Neuronal stem cell (in vitro differentiated cells): ENCODE measurements around the gene ATP2B1.

Source experiments
- DNase-seq: peaks from one replicate; pipeline ENCODE4 v3.0.0-alpha.2; 2013; ENCODE audit warnings: low spot score
- H2AFZ ChIP-seq: one replicate; pipeline ENCODE4 v1.6.1; 2013; ENCODE audit warnings: mild to moderate bottlenecking, low read length, inconsistent platforms
- H2AK5ac ChIP-seq: 2 replicates; pipeline ENCODE4 v1.6.1; 2013; ENCODE audit warnings: low read depth, mild to moderate bottlenecking, inconsistent platforms, low read length, moderate library complexity, mixed read lengths
- H2BK120ac ChIP-seq: 2 replicates; pipeline ENCODE4 v1.6.1; 2013; ENCODE audit warnings: low read depth, mild to moderate bottlenecking, inconsistent platforms, low read length, moderate library complexity, mixed read lengths
- H2BK12ac ChIP-seq: one replicate; pipeline ENCODE4 v1.6.1; 2013; ENCODE audit warnings: low read length, inconsistent platforms
- H2BK15ac ChIP-seq: 2 replicates; pipeline ENCODE4 v1.6.1; 2013; ENCODE audit warnings: mild to moderate bottlenecking, low read length, inconsistent platforms, mixed read lengths
- H2BK5ac ChIP-seq: one replicate; pipeline ENCODE4 v1.6.1; 2013; ENCODE audit warnings: inconsistent platforms, mild to moderate bottlenecking, low read length, moderate library complexity
- H3K14ac ChIP-seq: one replicate; pipeline ENCODE4 v1.6.1; 2013; ENCODE audit warnings: low read length, inconsistent platforms
- H3K18ac ChIP-seq: 2 replicates; pipeline ENCODE4 v1.6.1; 2013; ENCODE audit warnings: low read length, inconsistent platforms
- H3K23ac ChIP-seq: 2 replicates; pipeline ENCODE4 v1.6.1; 2013; ENCODE audit warnings: low read depth, mild to moderate bottlenecking, mixed read lengths, low read length, inconsistent platforms; ENCODE audit not compliant: poor library complexity
- H3K27ac ChIP-seq: replicated peaks from 3 replicates; pipeline ENCODE4 v1.5.1; 2013; ENCODE audit warnings: low read length, inconsistent platforms
- H3K27me3 ChIP-seq, 3 experiments: 2 replicates each; pipeline ENCODE4 v1.6.1; 2013; ENCODE audit warnings: low read length in 3 of 3, mild to moderate bottlenecking in 2 of 3, inconsistent platforms in 1 of 3, low read depth in 1 of 3, mixed read lengths in 1 of 3, moderate library complexity in 1 of 3; ENCODE audit not compliant: control insufficient read depth in 3 of 3, insufficient read depth in 3 of 3
- H3K36me3 ChIP-seq, 2 donors: replicated peaks in 1 of 2; 2 replicates each; pipeline ENCODE4 v1.6.1; 2013; ENCODE audit warnings: low read length in 2 of 2; ENCODE audit not compliant: control insufficient read depth in 2 of 2, insufficient read depth in 2 of 2
- H3K4ac ChIP-seq: 2 replicates; pipeline ENCODE4 v1.6.1; 2013; ENCODE audit warnings: inconsistent platforms, mild to moderate bottlenecking, low read length, moderate library complexity
- H3K4me1 ChIP-seq, 2 donors: 1 replicate in 1 of 2; 2 replicates in 1 of 2; pipeline ENCODE4 v1.6.1; 2013; ENCODE audit warnings: low read length in 2 of 2, low read depth in 1 of 2; ENCODE audit not compliant: control insufficient read depth in 2 of 2, insufficient read depth in 1 of 2
- H3K4me2 ChIP-seq: one replicate; pipeline ENCODE4 v1.6.1; 2013; ENCODE audit warnings: mild to moderate bottlenecking, low read length, inconsistent platforms; ENCODE audit not compliant: insufficient read depth, poor library complexity, severe bottlenecking
- H3K4me3 ChIP-seq, 2 donors: 2 replicates each; pipeline ENCODE4 v1.5.1; 2013; ENCODE audit warnings: low read length in 2 of 2, mild to moderate bottlenecking in 2 of 2, inconsistent platforms in 1 of 2, moderate library complexity in 1 of 2
- H3K79me1 ChIP-seq: one replicate; pipeline ENCODE4 v1.6.1; 2013; ENCODE audit warnings: low read depth, mild to moderate bottlenecking, inconsistent platforms, low read length, moderate library complexity
- H3K9ac ChIP-seq: one replicate; pipeline ENCODE4 v1.6.1; 2013; ENCODE audit warnings: mild to moderate bottlenecking, low read depth, low read length, inconsistent platforms; ENCODE audit not compliant: poor library complexity
- H3K9me3 ChIP-seq, 2 donors: replicated peaks in 1 of 2; 2 replicates each; pipeline versions ENCODE3 to v1.6.1; 2013; ENCODE audit warnings: low read length in 2 of 2, mild to moderate bottlenecking in 2 of 2, inconsistent platforms in 1 of 2, low read depth in 1 of 2, mixed read lengths in 1 of 2, moderate library complexity in 1 of 2; ENCODE audit not compliant: control insufficient read depth in 2 of 2, insufficient read depth in 1 of 2
- H4K8ac ChIP-seq: one replicate; pipeline ENCODE4 v1.6.1; 2013; ENCODE audit warnings: low read depth, mild to moderate bottlenecking, inconsistent platforms, low read length, moderate library complexity
- H4K91ac ChIP-seq: one replicate; pipeline ENCODE4 v1.6.1; 2013; ENCODE audit warnings: low read length, low read depth, mild to moderate bottlenecking, inconsistent platforms; ENCODE audit not compliant: poor library complexity
- WGBS, 2 donors: extraction: QIAGEN DNeasy Blood & Tissue Kit; methylation state at CpG; one replicate each; pipeline ENCODE4 v1.1.7; 2013; ENCODE audit warnings: missing lambda C conversion rate in 2 of 2, mixed read lengths in 1 of 2; ENCODE audit not compliant: insufficient read length in 2 of 2, insufficient replicate concordance in 1 of 2; ENCODE audit errors: extremely low coverage in 2 of 2; 5-methylcytosine and 5-hydroxymethylcytosine counted together

The ATP2B1 gene

DNA sequence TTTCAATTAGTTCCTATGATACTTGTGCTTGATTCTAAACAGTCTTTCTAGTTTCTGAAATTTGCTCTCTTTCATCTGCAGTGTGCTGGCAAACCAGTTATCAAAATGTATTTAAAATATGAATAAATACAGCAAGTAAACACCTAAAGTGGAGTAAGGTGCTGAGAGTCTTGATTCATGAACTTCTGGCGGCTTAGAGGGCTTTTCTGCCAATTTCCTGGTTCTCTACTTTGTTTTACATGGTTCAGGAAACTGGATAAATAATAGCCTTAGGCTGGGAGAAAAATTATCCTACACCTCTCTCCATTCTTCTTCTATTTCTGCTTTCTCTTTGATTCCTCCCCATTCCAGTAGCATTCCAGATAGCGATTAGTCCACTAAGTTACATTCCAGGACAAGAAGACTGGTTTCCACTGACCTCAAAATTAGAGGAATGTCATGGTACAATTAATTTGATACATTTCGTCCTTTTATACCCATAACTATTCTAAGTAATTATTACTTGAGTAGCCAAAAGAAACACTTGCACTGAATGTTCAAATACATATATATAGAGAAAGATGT, 14.9 kb downstream of the ATP2B1 start:
- Histone ChIP-seq H4K91ac (no peak overlapping the region), H3K27ac (no peak overlapping the region), H3K14ac (no peak overlapping the region), H3K9me3 (no peaks in the 10 kb centered on the region), H3K18ac (no peak overlapping the region), H3K4me1 (peaks cover 0 to 2% of the 10 kb centered on the region in 2 donors), H3K79me1 (no peaks in the 10 kb centered on the region), H2BK15ac (no peak overlapping the region), H2BK12ac (no peak overlapping the region), H2BK5ac (no peak overlapping the region), H3K4me2 (no peak overlapping the region), H4K8ac (no peak overlapping the region), H3K4ac (no peak overlapping the region), H3K36me3 (no peaks in the 10 kb centered on the region), H2BK120ac (no peak overlapping the region), H3K27me3 (no peaks in the 10 kb centered on the region), H2AK5ac (no peak overlapping the region), H2AFZ (no peak overlapping the region), H3K4me3 (no peak overlapping the region), H3K23ac (no peak overlapping the region), H3K9ac (no peak overlapping the region)
- no peak for DNase-seq
- WGBS, 2 donors = no CpG with 5 or more reads among the region's 3 CpGs

DNA sequence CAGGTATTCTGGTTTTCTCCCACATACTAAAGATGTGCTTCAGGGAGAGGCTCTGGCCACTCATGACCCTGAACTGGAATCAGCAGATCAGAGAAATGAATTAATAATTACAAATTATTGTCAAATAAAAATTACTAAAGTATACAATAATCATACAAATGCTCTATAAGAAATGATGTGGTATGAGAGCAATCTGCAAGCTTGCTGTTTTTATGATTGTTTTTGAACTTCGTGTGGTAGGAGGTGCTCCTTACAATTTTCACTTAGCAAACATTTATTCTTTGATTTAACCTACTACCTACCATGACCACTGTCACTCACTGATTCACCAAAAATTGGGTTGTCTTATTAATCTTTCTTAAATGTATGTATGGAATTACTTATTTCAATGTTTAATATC, 16.2 kb downstream of the ATP2B1 start:
- Histone ChIP-seq H3K4me3 (no peak overlapping the region), H2BK5ac (no peak overlapping the region), H3K14ac (no peak overlapping the region), H3K4me1 (peaks cover 0 to 2% of the 10 kb centered on the region in 2 donors), H3K4me2 (no peak overlapping the region), H2AFZ (no peak overlapping the region), H3K9ac (no peak overlapping the region), H3K4ac (no peak overlapping the region), H2BK120ac (no peak overlapping the region), H2BK15ac (no peak overlapping the region), H3K27ac (no peak overlapping the region), H3K23ac (no peak overlapping the region), H2BK12ac (no peak overlapping the region), H2AK5ac (no peak overlapping the region), H3K79me1 (no peaks in the 10 kb centered on the region), H3K36me3 (no peaks in the 10 kb centered on the region), H3K9me3 (no peaks in the 10 kb centered on the region), H3K27me3 (no peaks in the 10 kb centered on the region), H3K18ac (no peak overlapping the region), H4K91ac (no peak overlapping the region), H4K8ac (no peak overlapping the region)
- no peak for DNase-seq
- WGBS, 2 donors = no CpG with 5 or more reads among the region's 1 CpG

- H2BK120ac ChIP-seq = no peak overlapping the region
- H3K23ac ChIP-seq = no peak overlapping the region
- H2AK5ac ChIP-seq = no peak overlapping the region
- H2BK15ac ChIP-seq = no peak overlapping the region
- H2AFZ ChIP-seq = no peak overlapping the region
- no peaks in the 10 kb centered on the region for H3K9me3 ChIP-seq
- H3K4me2 ChIP-seq = no peak overlapping the region
- no CpG with 5 or more reads among the region's 1 CpG for WGBS, 2 donors
- H3K4ac ChIP-seq = no peak overlapping the region
- H3K4me3 ChIP-seq = no peak overlapping the region
- H3K9ac ChIP-seq = no peak overlapping the region
- H3K27me3 ChIP-seq = no peaks in the 10 kb centered on the region
- H4K8ac ChIP-seq = no peak overlapping the region
- H2BK5ac ChIP-seq = no peak overlapping the region
- no peak for DNase-seq
- H3K27ac ChIP-seq = no peak overlapping the region
- no peak overlapping the region for H3K18ac ChIP-seq
- peaks cover 0 to 2% of the 10 kb centered on the region in 2 donors for H3K4me1 ChIP-seq
- no peaks in the 10 kb centered on the region for H3K79me1 ChIP-seq
- no peaks in the 10 kb centered on the region for H3K36me3 ChIP-seq
- no peak overlapping the region for H3K14ac ChIP-seq
- no peak overlapping the region for H4K91ac ChIP-seq
- H2BK12ac ChIP-seq = no peak overlapping the region
These were observed 17.0 kb downstream of the ATP2B1 start for GRCh38 chr12:89691659-89692058.

DNA sequence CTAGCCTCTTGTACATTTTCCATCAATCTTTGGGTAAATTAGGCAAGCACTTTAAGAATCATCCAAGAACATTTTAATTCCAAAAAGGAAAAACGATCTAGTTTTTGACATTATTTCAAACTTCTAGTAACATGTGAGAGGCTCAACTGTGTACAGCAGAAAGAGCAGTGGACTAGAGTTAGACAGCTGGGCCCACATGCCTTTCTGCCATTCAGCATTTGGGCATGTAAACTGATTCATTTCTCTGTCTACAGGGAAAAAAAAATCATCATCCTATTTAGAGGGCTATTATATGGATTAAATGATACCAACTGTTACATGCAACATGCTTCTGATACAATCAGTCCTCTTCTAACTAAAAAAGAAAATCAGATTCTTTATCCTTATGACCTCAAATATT, 17.7 kb downstream of the ATP2B1 start:
- no peak overlapping the region for H3K23ac ChIP-seq
- H3K9me3 ChIP-seq = no peaks in the 10 kb centered on the region
- H2BK5ac ChIP-seq = no peak overlapping the region
- no peak overlapping the region for H4K8ac ChIP-seq
- no peak overlapping the region for H2AK5ac ChIP-seq
- H2BK12ac ChIP-seq = no peak overlapping the region
- H3K4ac ChIP-seq = no peak overlapping the region
- no peak overlapping the region for H3K14ac ChIP-seq
- DNase-seq = no peak
- H2BK15ac ChIP-seq = no peak overlapping the region
- no peak overlapping the region for H3K27ac ChIP-seq
- no peak overlapping the region for H3K18ac ChIP-seq
- H3K9ac ChIP-seq = no peak overlapping the region
- WGBS, 2 donors = no CpG with 5 or more reads among the region's 1 CpG
- no peak overlapping the region for H4K91ac ChIP-seq
- no peak overlapping the region for H2BK120ac ChIP-seq
- no peaks in the 10 kb centered on the region for H3K79me1 ChIP-seq
- H3K27me3 ChIP-seq = no peaks in the 10 kb centered on the region
- no peak overlapping the region for H3K4me3 ChIP-seq
- peaks cover 0 to 2% of the 10 kb centered on the region in 2 donors for H3K4me1 ChIP-seq
- no peaks in the 10 kb centered on the region for H3K36me3 ChIP-seq
- H3K4me2 ChIP-seq = no peak overlapping the region
- H2AFZ ChIP-seq = no peak overlapping the region
